OCI-LY7 (cell line): Measurements from ENCODE around the gene SMC5. TPM values are rescaled to one million over a fixed set of nuclear protein-coding genes. Genes with fewer than 3 reads are reported as not detected.
"Not testable (repeated sequence)": the region's sequence is repeated elsewhere in the genome, so short reads cannot be mapped to it uniquely, and the experiment has no call there.

Experiments
- BruUV-seq: library from RNA; stranded (reverse); fragments of 400-500 nt; replicated peaks from 2 replicates; lab custom pipeline; 2021; lab: Mats Ljungman, UMichigan
- CTCF ChIA-PET: fragments of 300-600 bp; sonication (Branson Sonifier 250); formaldehyde crosslinking; loops from one replicate; lab custom pipeline; 2022; ENCODE audit warnings: antibody characterized with exemption; ENCODE audit not compliant: unreplicated experiment; lab: Charles Lee
- POLR2A ChIA-PET: fragments of 300-600 bp; sonication (Branson Sonifier 250); formaldehyde crosslinking; loops from one replicate; lab custom pipeline; 2022; ENCODE audit warnings: antibody characterized with exemption; lab: Charles Lee
- DNase-seq: peaks from one replicate; pipeline ENCODE4 v3.0.0-alpha.2; 2015; ENCODE audit warnings: low spot score
- H2AFZ ChIP-seq: fragments of 200-600 bp; sonication (generic), shearing (Covaris generic); 2 replicates; pipeline ENCODE4 v1.6.1; 2014; ENCODE audit warnings: mild to moderate bottlenecking, antibody characterized with exemption, low read length, moderate library complexity
- H3K27ac ChIP-seq: fragments of 200-600 bp; sonication (generic); 2 replicates; pipeline ENCODE4 v1.5.1; 2014; ENCODE audit warnings: mixed run types, low read depth, mild to moderate bottlenecking, moderate library complexity, low read length, inconsistent platforms; ENCODE audit not compliant: poor library complexity, severe bottlenecking
- H3K36me3 ChIP-seq: fragments of 200-600 bp; sonication (generic); 2 replicates; pipeline ENCODE4 v1.6.1; 2014; ENCODE audit warnings: mild to moderate bottlenecking, antibody characterized with exemption, low read length, moderate library complexity, mixed read lengths; ENCODE audit not compliant: insufficient read depth
- H3K4me1 ChIP-seq: fragments of 200-600 bp; sonication (generic); 2 replicates; pipeline ENCODE4 v1.5.1; 2014; ENCODE audit warnings: mild to moderate bottlenecking, low read length; ENCODE audit not compliant: insufficient read depth, poor library complexity, severe bottlenecking
- H3K4me2 ChIP-seq: fragments of 200-600 bp; sonication (generic); 2 replicates; pipeline ENCODE4 v1.6.1; 2014; ENCODE audit warnings: mild to moderate bottlenecking, low read length
- H3K4me3 ChIP-seq: fragments of 200-600 bp; sonication (generic); 2 replicates; pipeline ENCODE4 v1.5.1; 2014; ENCODE audit warnings: mild to moderate bottlenecking, low read depth, low read length; ENCODE audit not compliant: poor library complexity, severe bottlenecking
- H3K79me2 ChIP-seq: fragments of 200-600 bp; sonication (generic); 2 replicates; pipeline ENCODE4 v1.6.1; 2016; ENCODE audit warnings: low read depth, mild to moderate bottlenecking, low read length, moderate library complexity, mixed read lengths; ENCODE audit not compliant: insufficient read depth
- H3K9me2 ChIP-seq: fragments of 200-600 bp; sonication (generic); 2 replicates; pipeline ENCODE4 v1.6.1; 2016; ENCODE audit warnings: mild to moderate bottlenecking, low read length, mixed read lengths; ENCODE audit not compliant: insufficient read depth
- H3K9me3 ChIP-seq: fragments of 200-600 bp; sonication (generic); 2 replicates; pipeline ENCODE4 v1.6.1; 2014; ENCODE audit warnings: mild to moderate bottlenecking, mixed run types, low read length, mixed read lengths
- H4K20me1 ChIP-seq: fragments of 200-600 bp; sonication (generic); 2 replicates; pipeline ENCODE4 v1.6.1; 2014; ENCODE audit warnings: mild to moderate bottlenecking, antibody characterized with exemption, low read length, moderate library complexity, mixed read lengths; ENCODE audit not compliant: insufficient read depth
- CTCF ChIP-seq: fragments of 200-600 bp; sonication (generic); conservative IDR thresholded peaks from 2 replicates; pipeline ENCODE4 v1.5.1; 2014; ENCODE audit warnings: mild to moderate bottlenecking, antibody characterized with exemption, low read length, moderate library complexity, mixed read lengths
- EZH2phosphoT487 ChIP-seq: fragments of 200-600 bp; sonication (generic); IDR thresholded peaks from 2 replicates; pipeline ENCODE4 v1.6.1; 2018; ENCODE audit warnings: low read depth, borderline replicate concordance, mild to moderate bottlenecking, mixed run types, antibody characterized with exemption, low read length, moderate library complexity, mixed read lengths
- intact Hi-C: fragments of 100-400 bp; cut with micrococcal nuclease; formaldehyde crosslinking; loops from one replicate; pipeline ENCODE4 v1.10.0; 2022; ENCODE audit not compliant: unreplicated experiment
- total RNA-seq, 2 experiments: library from RNA; depleted of rRNA in 1 of 2; stranded (reverse); fragments of >200 nt in 1 of 2; shearing (Covaris generic) in 1 of 2; gene quantifications; 2 replicates each; pipeline ENCODE4 v1.2.3, GENCODE V29; 2014 to 2022

The SMC5 gene
- total RNA-seq, 2 experiments from 2014 or later, result 38.9 to 42.0 TPM

GRCh38 chr9:70229579-70229978 is 29.2 kb upstream of the SMC5 start:
- POLR2A ChIA-PET, result interaction anchor here (0.7 kb wide), 1 partner anchor 48 kb away, joined by 4 read pairs; no protein-coding TSS in a partner anchor
- H3K9me3 ChIP-seq, result no peaks in the 10 kb centered on the region

GRCh38 chr9:70232476-70232875 is 26.3 kb upstream of the SMC5 start:
- no TSS peak for BruUV-seq
- Histone ChIP-seq H3K36me3 (no peaks in the 10 kb centered on the region), H2AFZ (no peak overlapping the region), H4K20me1 (no peaks in the 10 kb centered on the region), H3K4me2 (no peak overlapping the region), H3K9me3 (no peaks in the 10 kb centered on the region), H3K4me1 (no peaks in the 10 kb centered on the region), H3K27ac (no peak overlapping the region), H3K4me3 (no peak overlapping the region), H3K79me2 (no peaks in the 10 kb centered on the region), H3K9me2 (no peaks in the 10 kb centered on the region)
- ChIA-PET POLR2A (no interaction called here), CTCF (no interaction called here)
- TF ChIP-seq EZH2phosphoT487 (no peak), CTCF (no peak)
- intact Hi-C loops, result no loop called here
- DNase-seq, result no peak

More at GRCh38 chr9:70229579-70229978, 29.2 kb upstream of the SMC5 start:
- BruUV-seq, result no TSS peak
- no peak overlapping the region for H3K27ac ChIP-seq
- H3K79me2 ChIP-seq, result no peaks in the 10 kb centered on the region
- CTCF ChIA-PET, result no interaction called here
- TF ChIP-seq CTCF (peak; percentile 60), EZH2phosphoT487 (no peak)
- no peak overlapping the region for H3K4me3 ChIP-seq
- no peak overlapping the region for H3K4me2 ChIP-seq
- H3K9me2 ChIP-seq, result no peaks in the 10 kb centered on the region
- H4K20me1 ChIP-seq, result no peaks in the 10 kb centered on the region
- DNase-seq, result no peak
- H3K4me1 ChIP-seq, result no peaks in the 10 kb centered on the region
- H3K36me3 ChIP-seq, result no peaks in the 10 kb centered on the region
- no peak overlapping the region for H2AFZ ChIP-seq
- intact Hi-C loops, result no loop called here

- H3K27ac ChIP-seq, H3K4me1 ChIP-seq, H4K20me1 ChIP-seq, H3K9me3 ChIP-seq, intact Hi-C loops, DNase-seq, H3K36me3 ChIP-seq, H3K4me3 ChIP-seq, H3K9me2 ChIP-seq, H3K79me2 ChIP-seq, CTCF ChIA-PET, H3K4me2 ChIP-seq, H2AFZ ChIP-seq, BruUV-seq: not testable (repeated sequence)
- POLR2A ChIA-PET, result interaction anchor here (0.6 kb wide), 1 partner anchor 305 kb away, joined by 3 read pairs; no protein-coding TSS in a partner anchor
Observed at GRCh38 chr9:70234208-70234607, 24.6 kb upstream of the SMC5 start.

- H3K9me2 ChIP-seq, DNase-seq, H3K79me2 ChIP-seq, H3K36me3 ChIP-seq, H3K4me3 ChIP-seq, CTCF ChIA-PET, BruUV-seq, POLR2A ChIA-PET, H2AFZ ChIP-seq, H4K20me1 ChIP-seq, H3K27ac ChIP-seq, H3K9me3 ChIP-seq, H3K4me1 ChIP-seq, intact Hi-C loops, H3K4me2 ChIP-seq: not testable (repeated sequence)
Observed at GRCh38 chr9:70245952-70246351, 12.8 kb upstream of the SMC5 start.
